ENCODE results near the gene NR1I3.
A peak's percentile ranks its signal among the peaks of the same experiment; 100 is the strongest.

NR1I3 gene

DNA sequence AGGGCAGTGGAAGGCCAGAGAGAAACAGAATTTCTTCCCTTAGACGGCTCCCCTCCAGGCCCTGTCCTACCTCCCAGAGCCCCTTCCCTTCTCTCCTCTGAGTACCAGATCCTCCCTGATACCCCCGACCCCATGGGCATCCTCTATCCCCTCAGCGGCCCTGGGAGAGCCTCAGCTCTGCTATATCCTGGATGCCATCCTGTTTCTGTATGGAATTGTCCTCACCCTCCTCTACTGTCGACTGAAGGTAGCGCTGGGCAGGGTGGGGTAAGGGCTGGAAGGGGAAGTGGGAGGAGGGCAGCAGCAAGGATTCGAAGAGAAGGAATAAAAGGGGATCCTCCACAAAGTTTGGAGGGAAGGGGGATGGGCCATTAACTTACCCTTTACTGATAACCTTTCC lies 20.2 kb downstream of the NR1I3 start:
- DNase-seq, result no peak

DNA sequence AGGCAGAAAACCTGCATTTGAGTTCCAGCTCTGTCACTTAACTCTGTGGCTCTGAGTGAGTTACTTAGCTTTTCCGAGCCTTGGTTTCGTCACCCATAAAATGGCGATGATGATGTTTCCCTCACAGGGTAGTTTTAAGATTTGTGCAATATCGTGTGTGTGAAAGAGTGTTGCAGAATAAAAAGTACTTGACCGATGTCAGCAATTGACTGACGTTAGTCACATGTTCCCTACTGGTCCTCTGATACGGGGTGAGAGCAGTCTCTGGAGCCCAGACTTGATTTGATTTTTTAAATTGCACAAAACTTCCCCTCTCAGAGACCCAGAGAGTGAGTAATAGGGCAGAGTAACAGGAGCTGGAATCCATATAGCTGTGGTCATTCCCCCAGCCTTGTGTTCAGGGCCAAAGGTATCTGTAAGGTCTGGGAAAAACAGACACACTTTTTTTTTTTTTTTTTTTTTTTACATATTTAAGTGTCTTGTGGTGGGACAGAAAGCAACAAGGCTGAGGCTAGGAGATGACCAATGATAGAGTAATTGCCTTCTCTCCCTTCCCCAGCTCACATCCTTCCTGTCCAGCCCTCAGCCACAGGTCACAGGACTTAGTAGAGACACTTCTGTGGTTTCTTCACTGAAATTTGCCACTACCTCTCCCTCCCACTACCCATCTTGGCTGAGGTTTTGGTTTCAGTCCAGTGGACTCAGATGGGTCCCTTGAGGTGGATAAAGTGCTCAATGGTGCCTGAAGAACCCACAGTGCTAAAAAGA lies 20.9 kb downstream of the NR1I3 start:
- DNase-seq, result no peak

- DNase-seq, result no peak
Measured at GRCh38 chr1:161215076-161215475, 22.9 kb downstream of the NR1I3 start, which contains the start of gene FCER1G. Gene FCER1G (plus strand): TSS chr1:161215295. CDS start chr1:161215322, 27 bp downstream.

DNA sequence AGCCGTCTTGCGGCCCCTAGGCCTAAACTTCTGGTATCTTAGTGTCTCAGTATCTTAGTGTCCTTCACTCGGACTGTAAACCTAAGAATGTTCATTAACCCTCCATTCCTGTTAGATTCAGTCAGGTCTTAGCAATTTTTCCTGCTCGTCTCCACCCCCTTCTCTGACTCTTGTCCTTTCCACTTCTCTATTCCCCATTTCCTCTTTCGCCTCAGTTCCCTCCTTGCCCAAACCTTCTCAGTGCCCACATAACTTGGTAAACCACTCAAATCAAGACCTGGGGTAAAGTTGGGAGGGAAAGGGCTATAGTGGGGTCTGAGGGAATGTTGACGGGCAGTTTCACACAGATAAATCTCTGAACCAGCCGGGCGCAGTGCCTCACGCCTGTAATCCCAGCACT lies 23.6 kb downstream of the NR1I3 start:
- DNase-seq, result no peak

DNA sequence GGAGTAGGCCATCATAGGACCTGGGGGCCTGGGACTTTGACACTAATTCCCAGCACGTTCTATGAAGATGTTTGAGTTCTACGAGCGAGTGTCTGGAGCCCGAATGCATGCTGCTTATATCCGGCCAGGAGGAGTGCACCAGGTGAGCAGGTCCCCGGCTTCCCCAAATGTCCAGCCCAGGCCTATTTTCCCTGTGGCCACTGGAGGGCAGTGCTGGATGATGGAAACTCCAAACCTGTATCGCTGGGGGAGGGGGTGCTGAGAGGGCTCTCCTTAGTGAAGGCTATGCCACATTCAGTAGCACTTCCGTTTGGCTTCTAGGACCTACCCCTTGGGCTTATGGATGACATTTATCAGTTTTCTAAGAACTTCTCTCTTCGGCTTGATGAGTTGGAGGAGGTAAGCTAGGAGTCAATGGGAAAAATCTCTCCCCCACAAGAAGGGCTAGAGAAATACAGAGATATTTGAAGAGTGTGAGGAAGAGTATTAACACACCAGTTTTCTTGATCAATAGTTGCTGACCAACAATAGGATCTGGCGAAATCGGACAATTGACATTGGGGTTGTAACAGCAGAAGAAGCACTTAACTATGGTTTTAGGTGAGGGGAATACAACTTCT lies 28.1 kb downstream of the NR1I3 start:
- peak; percentile 36 to 69 for DNase-seq

DNA sequence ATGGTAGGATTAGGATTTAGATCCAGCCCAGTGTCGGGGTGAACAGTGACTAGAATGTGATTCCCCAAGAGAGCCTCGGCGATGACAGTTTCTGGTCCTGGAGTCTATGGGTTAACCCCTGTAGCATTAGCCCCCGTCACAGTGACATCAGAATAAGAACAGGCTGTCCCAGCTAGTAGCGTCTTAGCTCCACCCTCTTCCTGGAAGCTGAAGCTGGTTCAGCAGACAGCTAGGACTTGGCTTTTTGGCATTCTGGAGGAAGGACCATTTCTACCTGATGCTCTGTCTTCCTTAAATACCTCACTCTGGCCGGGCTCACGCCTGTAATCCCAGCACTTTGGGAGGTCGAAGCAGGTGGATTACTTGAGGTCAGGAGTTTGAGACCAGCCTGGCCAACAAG lies 30.8 kb downstream of the NR1I3 start:
- no peak for DNase-seq

DNA sequence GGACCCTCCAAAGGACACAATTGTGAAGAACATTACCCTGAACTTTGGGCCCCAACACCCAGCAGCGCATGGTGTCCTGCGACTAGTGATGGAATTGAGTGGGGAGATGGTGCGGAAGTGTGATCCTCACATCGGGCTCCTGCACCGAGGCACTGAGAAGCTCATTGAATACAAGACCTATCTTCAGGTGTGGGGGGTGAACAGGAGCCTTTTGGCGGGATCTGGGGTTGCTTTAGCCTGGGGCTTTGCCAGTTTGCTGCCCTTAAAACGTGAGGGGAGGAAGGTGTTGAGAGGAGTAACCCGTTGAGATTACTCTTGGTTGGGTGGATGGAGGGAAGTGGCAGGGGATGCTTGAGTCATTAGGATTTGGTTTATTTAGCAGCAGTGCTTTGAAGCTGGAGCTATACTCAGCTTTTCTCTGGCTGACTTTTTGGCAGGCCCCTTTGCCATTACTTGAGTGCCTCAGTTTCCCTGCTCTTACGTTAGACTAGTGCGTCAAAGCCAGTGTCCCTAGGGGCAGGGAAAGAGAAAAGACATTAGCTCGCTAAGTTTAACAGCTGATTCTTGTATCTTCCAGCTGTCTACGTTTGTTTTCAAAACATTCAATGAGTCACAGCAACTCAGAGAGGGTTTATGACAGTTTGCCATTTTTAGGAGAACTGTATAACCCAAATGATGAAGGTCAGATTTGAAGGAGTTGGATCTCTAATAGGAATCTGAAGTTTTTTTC lies 31.4 kb downstream of the NR1I3 start:
- DNase-seq, result no peak

DNA sequence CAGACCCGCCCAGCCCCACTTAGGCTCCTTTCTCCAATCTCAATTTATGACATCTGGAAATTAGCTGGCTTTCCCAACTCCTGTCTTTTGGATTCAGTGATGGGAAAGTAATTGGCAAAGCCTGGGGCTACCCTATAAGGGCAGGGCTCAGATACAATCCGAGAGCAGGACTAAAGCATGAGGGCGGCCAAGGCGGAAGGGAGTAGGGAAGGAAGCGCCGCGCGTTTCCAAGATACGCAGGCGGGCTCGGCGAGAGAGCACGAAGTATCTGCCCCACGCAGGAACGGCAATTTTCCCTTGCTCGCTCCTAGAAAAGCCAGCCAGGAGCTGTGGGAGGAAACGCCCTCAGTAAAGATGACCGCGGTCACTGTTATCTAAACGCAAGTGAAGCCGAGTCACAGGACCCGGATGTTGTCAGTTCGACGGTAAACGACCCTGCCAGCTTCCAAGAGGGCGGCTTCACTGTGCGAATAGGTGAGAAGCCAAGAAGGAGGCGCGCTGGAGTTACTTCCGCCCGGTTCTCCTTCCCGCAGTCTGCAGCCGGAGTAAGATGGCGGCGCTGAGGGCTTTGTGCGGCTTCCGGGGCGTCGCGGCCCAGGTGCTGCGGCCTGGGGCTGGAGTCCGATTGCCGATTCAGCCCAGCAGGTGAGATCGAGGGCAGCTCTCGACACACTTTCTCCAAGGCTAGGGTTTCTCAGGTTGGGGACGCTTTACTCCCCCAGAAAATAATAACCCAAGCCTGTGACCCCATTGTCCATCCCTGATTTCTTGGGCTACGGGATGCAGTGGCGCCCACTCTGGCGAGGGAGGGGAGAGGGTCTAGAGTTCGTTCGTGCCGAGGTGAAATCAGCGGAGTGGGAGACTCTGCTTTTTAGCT lies 35.9 kb downstream of the NR1I3 start, which contains the start of gene NDUFS2:
Gene NDUFS2 (plus strand): TSS at position 532 of the 877 bp plus-strand sequence. CDS start 19 bp downstream, at position 551.
- DNase-seq, result peak; percentile 97 to 99

DNA sequence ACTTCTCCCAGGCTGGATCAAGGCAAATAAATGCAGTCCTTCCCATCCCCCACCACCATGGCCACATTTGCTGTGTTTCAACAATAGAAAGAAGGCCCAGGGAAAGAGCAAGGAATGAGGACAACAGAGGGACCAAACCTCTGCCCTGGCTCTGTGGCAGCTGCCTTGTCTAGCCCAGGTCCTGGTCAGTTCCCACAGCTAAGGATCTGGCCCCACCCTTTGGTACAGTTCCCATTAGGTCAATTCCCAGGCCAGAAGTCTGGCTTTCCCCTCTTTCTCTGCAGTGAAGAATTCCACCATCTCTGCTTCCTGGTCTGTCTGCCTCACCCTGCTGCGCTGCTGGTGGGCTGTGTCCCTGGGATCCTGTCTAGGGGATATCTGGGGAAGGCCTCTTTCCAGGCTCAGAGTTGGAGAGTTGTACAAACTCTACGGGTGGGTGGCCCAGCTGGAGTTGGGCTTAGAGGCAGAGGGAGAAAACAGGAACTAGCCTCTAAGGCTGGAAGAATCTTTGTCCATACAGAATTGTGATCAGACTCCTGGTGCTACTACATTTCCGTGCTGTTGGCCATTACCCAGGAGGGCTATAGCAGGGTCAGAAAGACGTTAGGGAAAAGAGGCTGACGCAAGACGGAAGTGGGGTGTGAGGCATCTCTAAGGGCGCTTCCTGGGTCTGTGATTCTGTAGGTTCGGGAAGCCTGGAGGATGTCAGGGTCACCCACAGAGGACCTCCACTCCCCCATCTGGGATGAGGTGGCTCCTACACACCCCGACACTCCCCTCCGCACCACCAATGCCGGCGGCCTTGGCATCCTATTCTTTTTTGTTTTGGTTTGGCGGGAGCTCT lies 36.8 kb downstream of the NR1I3 start:
- DNase-seq, result peak; percentile 29 to 61

DNA sequence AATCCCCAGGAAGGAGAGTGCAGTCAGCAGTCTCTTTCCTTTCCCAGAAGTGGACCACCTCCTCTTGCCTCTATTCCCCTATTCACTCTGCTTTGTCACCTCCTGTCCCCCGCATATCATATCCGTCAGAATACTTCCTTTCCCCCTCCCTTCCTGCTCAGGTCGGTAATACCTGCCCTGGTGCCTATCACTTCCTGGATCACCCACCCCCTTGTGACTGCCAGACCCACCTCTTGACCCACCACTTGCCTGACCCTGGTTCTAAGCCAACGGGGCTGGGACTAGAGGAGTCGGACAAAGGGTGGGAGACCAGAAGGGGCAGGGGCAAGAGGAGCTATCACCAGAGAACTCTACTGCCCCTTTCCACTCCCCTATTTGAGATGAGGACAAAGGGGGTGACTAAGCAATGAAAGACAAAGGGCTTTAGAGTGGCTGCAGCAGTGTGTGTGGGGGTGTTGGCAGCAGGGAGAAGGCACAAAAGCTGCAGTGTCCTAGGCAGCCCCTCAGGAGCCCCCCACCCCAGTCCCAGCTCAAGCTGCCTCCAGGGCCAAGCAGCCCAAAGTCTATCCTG lies 37.5 kb downstream of the NR1I3 start:
- DNase-seq, result no peak

DNA sequence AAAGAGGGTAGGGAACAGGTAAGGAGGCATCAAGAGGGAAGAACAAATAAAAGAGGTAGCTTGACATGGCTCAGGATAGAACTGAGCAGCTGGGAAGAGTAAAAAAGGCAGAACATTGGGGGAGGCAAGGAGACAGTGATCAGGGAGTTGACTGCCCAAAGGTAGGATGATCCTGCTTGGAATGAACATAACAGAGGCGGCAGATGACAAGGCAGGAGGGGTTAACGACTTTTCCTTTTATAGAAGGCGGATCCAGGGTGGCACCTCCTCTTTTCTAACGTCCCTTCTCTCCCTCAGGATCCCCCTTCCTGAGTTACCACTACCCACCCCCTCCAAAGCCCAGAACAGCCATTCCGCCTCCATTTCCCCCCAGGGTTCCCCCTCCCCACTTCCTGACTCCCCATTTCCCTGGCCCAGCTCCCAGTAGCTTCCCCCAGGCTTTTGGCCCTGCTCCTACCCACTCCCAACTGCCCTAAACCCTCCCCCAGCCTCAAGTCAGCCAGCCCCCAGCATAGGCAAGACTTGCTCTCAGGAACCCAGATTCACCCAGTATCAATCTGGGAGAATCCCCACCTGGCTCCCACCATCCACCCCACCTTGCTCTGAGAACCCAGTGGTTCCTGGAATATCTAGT lies 38.4 kb downstream of the NR1I3 start:
- peak; percentile 38 to 54 for DNase-seq

- DNase-seq, result peak; percentile 94 to 99
Measured at GRCh38 chr1:161198897-161199431, 39.0 kb downstream of the NR1I3 start, which contains the start of gene ADAMTS4. Gene ADAMTS4 (minus strand): TSS chr1:161199054. CDS start chr1:161198627, 427 bp downstream.

DNA sequence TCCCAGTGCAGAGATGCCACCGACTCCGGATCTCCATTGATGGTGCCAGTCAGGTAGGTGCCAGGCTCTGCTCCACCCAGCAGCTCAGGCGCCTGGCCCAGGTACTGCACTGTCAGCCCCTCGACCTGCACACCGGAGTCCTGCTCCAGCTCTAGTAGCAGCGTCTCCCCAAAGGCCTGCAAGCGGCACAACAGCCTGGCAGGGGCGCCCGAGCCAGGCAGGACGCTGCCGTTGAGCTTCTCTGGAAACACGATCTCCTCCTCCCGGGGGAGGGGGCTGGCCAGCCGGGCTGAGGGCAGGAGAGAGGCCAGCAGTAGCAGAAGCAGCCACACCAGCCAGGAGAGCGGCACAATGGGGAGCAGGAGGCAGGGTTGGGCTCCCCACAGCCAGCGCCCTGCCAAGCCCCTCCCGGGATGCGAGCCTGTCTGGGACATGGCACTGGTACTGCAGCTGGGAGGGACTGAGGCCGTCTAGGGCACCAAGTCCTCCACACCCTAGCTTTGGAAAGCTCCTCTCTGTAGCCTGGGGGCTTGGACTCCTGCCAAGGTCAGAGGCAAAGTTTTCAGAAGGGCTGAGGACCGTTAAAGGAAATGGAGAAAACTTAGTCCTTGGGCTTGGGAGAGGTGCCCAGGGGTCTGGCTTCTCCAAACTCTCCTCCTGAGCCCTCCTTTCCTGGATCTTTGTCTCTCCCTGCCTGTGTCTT lies 39.7 kb downstream of the NR1I3 start:
- peak; percentile 75 to 81 for DNase-seq

DNA sequence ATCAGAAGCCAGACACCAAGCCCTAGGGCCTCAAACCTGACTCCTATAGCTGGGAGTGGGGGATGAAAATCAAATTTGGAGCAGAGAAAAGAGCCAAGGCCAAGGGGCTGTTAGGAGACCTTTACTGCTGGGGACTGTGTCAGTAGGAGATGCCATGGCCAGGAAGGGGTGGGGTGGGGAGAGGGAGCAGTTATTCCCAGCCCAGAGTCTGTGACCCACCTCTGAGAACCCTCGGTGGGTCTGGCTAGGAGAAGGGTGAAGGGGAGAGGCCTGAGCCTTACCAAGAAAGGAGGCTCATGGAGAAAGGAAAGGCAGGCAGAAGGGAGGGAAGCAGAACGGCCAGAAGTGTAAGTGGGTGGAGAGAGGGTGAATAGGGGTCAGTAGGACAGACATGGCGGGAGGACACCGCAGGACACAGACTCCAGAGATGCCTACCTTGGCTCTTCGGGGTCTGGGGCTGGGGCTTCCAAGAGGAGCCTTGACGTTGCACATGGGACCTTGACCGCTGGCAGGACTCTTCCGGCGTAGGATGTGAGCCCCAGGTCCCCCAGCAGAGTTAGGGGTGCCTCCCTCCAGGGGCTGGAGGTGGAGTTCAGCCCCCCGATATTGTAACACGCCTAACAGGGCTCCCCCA lies 40.3 kb downstream of the NR1I3 start:
- DNase-seq, result no peak

GRCh38 chr1:161196521-161197451 lies 41.2 kb downstream of the NR1I3 start:
- DNase-seq, result peak in 1 of 2 experiments; percentile 38

GRCh38 chr1:161196111-161196510 lies 41.9 kb downstream of the NR1I3 start:
- DNase-seq, result no peak

DNA sequence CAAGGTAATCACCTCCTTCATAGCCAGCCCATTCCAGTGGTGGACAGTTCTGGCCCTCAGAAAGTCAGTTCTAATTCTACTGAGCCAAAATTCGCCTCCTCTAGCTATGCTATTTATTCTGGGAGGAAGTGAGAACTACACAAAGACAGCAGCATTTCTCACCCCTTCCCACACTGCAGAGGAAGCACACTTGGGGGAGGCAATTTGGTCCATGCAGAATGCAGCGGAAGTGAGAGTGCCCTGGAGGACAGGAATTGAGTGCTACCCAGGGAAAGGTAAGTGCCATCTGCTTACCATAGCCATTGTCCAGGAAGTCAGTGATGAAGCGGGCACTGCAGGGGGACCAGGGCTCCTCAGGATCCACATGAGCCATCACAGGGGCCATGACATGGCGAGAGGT lies 42.8 kb downstream of the NR1I3 start:
- no peak for DNase-seq

All from NCI-H446 (cell line).